H9 (cell line): Measurements from ENCODE around the gene SNORC. TPM values are rescaled to one million over a fixed set of nuclear protein-coding genes. Genes with fewer than 3 reads are reported as not detected.

Source experiments
- DNase-seq: peaks from one replicate; pipeline ENCODE4 v3.0.0-alpha.2; 2017
- H2AFZ ChIP-seq: one replicate; pipeline ENCODE4 v1.6.1; 2013; ENCODE audit warnings: mild to moderate bottlenecking, low read length, control low read depth, moderate library complexity
- H2AK5ac ChIP-seq: 2 replicates; pipeline ENCODE4 v1.6.1; 2013; ENCODE audit warnings: low read length, control low read depth, mixed read lengths; ENCODE audit not compliant: insufficient read length
- H2BK120ac ChIP-seq: one replicate; pipeline ENCODE4 v1.6.1; 2013; ENCODE audit warnings: low read depth, mild to moderate bottlenecking, low read length, control low read depth, inconsistent platforms; ENCODE audit not compliant: poor library complexity, severe bottlenecking
- H2BK12ac ChIP-seq: 2 replicates; pipeline ENCODE4 v1.6.1; 2013; ENCODE audit warnings: low read length, control low read depth, mixed read lengths, low read depth; ENCODE audit not compliant: insufficient read length
- H2BK15ac ChIP-seq: 2 replicates; pipeline ENCODE4 v1.6.1; 2013; ENCODE audit warnings: low read depth, low read length, control low read depth
- H2BK20ac ChIP-seq: one replicate; pipeline ENCODE4 v1.6.1; 2013; ENCODE audit warnings: low read depth, mild to moderate bottlenecking, low read length, control low read depth, inconsistent platforms; ENCODE audit not compliant: poor library complexity, severe bottlenecking
- H2BK5ac ChIP-seq: 2 replicates; pipeline ENCODE4 v1.6.1; 2013; ENCODE audit warnings: low read length, control low read depth, mixed read lengths; ENCODE audit not compliant: insufficient read length
- H3K14ac ChIP-seq: 2 replicates; pipeline ENCODE4 v1.6.1; 2013; ENCODE audit warnings: low read length, control low read depth; ENCODE audit not compliant: insufficient read depth
- H3K18ac ChIP-seq: 2 replicates; pipeline ENCODE4 v1.6.1; 2013; ENCODE audit warnings: low read depth, mild to moderate bottlenecking, mixed read lengths, low read length, control low read depth; ENCODE audit not compliant: insufficient read length
- H3K23ac ChIP-seq: 2 replicates; pipeline ENCODE4 v1.6.1; 2013; ENCODE audit warnings: low read length, control low read depth, mixed read lengths, low read depth; ENCODE audit not compliant: insufficient read length
- H3K23me2 ChIP-seq: 2 replicates; pipeline ENCODE4 v1.6.1; 2013; ENCODE audit warnings: low read depth, mild to moderate bottlenecking, mixed read lengths, low read length, control low read depth; ENCODE audit not compliant: insufficient read length, poor library complexity, severe bottlenecking
- H3K27ac ChIP-seq: 2 replicates; pipeline ENCODE4 v1.5.1; 2013; ENCODE audit warnings: low read length, control low read depth, mixed read lengths, low read depth; ENCODE audit not compliant: insufficient read length
- H3K27me3 ChIP-seq: 2 replicates; pipeline ENCODE4 v1.6.1; 2013; ENCODE audit warnings: low read length, control low read depth, inconsistent platforms; ENCODE audit not compliant: insufficient read depth
- H3K4ac ChIP-seq: 2 replicates; pipeline ENCODE4 v1.6.1; 2013; ENCODE audit warnings: low read depth, mild to moderate bottlenecking, control low read depth, inconsistent platforms, low read length, moderate library complexity
- H3K4me1 ChIP-seq: 2 replicates; pipeline ENCODE4 v1.6.1; 2013; ENCODE audit warnings: low read length, control low read depth, inconsistent platforms; ENCODE audit not compliant: insufficient read depth
- H3K4me2 ChIP-seq: 2 replicates; pipeline ENCODE4 v1.6.1; 2013; ENCODE audit warnings: low read length, control low read depth, mixed read lengths; ENCODE audit not compliant: insufficient read length, insufficient read depth
- H3K56ac ChIP-seq: 2 replicates; pipeline ENCODE4 v1.6.1; 2013; ENCODE audit warnings: low read depth, mild to moderate bottlenecking, mixed read lengths, low read length, control low read depth; ENCODE audit not compliant: insufficient read length
- H3K79me1 ChIP-seq: 2 replicates; pipeline ENCODE4 v1.6.1; 2013; ENCODE audit warnings: low read depth, mild to moderate bottlenecking, moderate library complexity, low read length, control low read depth, inconsistent platforms; ENCODE audit not compliant: insufficient read depth, poor library complexity, severe bottlenecking
- H3K79me2 ChIP-seq: 2 replicates; pipeline ENCODE4 v1.6.1; 2013; ENCODE audit warnings: low read length, control low read depth, inconsistent platforms; ENCODE audit not compliant: insufficient read depth
- H3K9ac ChIP-seq: 2 replicates; pipeline ENCODE4 v1.6.1; 2013; ENCODE audit warnings: low read length, control low read depth, mixed read lengths; ENCODE audit not compliant: insufficient read length; ENCODE audit errors: extremely low read depth
- H3K9me3 ChIP-seq: one replicate; pipeline ENCODE4 v1.6.1; 2013; ENCODE audit warnings: low read depth, low read length, inconsistent platforms; ENCODE audit not compliant: control insufficient read depth
- H3T11ph ChIP-seq: one replicate; pipeline ENCODE4 v1.6.1; 2013; ENCODE audit warnings: mild to moderate bottlenecking, low read length, control low read depth, inconsistent platforms
- H4K20me1 ChIP-seq: one replicate; pipeline ENCODE4 v1.6.1; 2013; ENCODE audit not compliant: control insufficient read depth, insufficient read length, insufficient read depth
- H4K5ac ChIP-seq: 2 replicates; pipeline ENCODE4 v1.6.1; 2013; ENCODE audit warnings: low read depth, mild to moderate bottlenecking, mixed read lengths, low read length, control low read depth; ENCODE audit not compliant: insufficient read length
- H4K8ac ChIP-seq: replicated peaks from 2 replicates; pipeline ENCODE4 v1.6.1; 2013; ENCODE audit warnings: low read length, control low read depth, mixed read lengths, low read depth; ENCODE audit not compliant: insufficient read length
- H4K91ac ChIP-seq: 2 replicates; pipeline ENCODE4 v1.6.1; 2013; ENCODE audit warnings: low read depth, mild to moderate bottlenecking, moderate library complexity, mixed read lengths, low read length, control low read depth; ENCODE audit not compliant: insufficient read length
- H3K27ac Mint-ChIP-seq, 3 experiments: 2 replicates in 2 of 3; 3 replicates in 1 of 3; pipeline ENCODE4 v1.8.0; 2020 to 2021; ENCODE audit warnings: mixed read lengths in 3 of 3, mild to moderate bottlenecking in 1 of 3, moderate library complexity in 1 of 3
- H3K27me3 Mint-ChIP-seq: 2 replicates; pipeline ENCODE4 v1.8.0; 2021; ENCODE audit warnings: low read depth, mild to moderate bottlenecking, moderate library complexity, mixed read lengths
- H3K36me3 Mint-ChIP-seq, 3 experiments: 2 replicates in 2 of 3; 3 replicates in 1 of 3; pipeline ENCODE4 v1.8.0; 2020 to 2021; ENCODE audit warnings: low read depth in 3 of 3, mixed read lengths in 3 of 3; ENCODE audit not compliant: insufficient read depth in 1 of 3
- H3K4me1 Mint-ChIP-seq, 2 experiments: 2 replicates each; pipeline ENCODE4 v1.8.0; 2020; ENCODE audit warnings: mixed read lengths in 2 of 2
- H3K4me3 Mint-ChIP-seq, 2 experiments: 2 replicates in 1 of 2; 3 replicates in 1 of 2; pipeline ENCODE4 v1.8.0; 2020 to 2021; ENCODE audit warnings: mild to moderate bottlenecking in 2 of 2, mixed read lengths in 2 of 2, moderate library complexity in 1 of 2
- H3K9me3 Mint-ChIP-seq, 2 experiments: 2 replicates in 1 of 2; 3 replicates in 1 of 2; pipeline ENCODE4 v1.8.0; 2020; ENCODE audit warnings: mild to moderate bottlenecking in 2 of 2, mixed read lengths in 2 of 2, moderate library complexity in 1 of 2
- WGBS: extraction: QIAGEN DNeasy Blood & Tissue Kit; methylation state at CpG from one replicate; pipeline ENCODE4 v1.1.7; 2013; ENCODE audit warnings: missing lambda C conversion rate, low lambda C conversion rate, mixed read lengths; ENCODE audit not compliant: insufficient read length; ENCODE audit errors: extremely low coverage; 5-methylcytosine and 5-hydroxymethylcytosine counted together
- total RNA-seq: library from RNA; stranded (reverse); gene quantifications from 2 replicates; pipeline ENCODE4 v1.2.1, GENCODE V29; 2021
- TF ChIP-seq, protein P1 (sequence below): fragments of 200-600 bp; sonication (generic); conservative IDR thresholded peaks from 3 replicates; pipeline ENCODE4 v1.8.0; 2021; ENCODE audit warnings: antibody characterized with exemption, mild to moderate bottlenecking

Gene SNORC
- total RNA-seq, 1 experiment from 2014 or later, result 1.1 TPM

DNA sequence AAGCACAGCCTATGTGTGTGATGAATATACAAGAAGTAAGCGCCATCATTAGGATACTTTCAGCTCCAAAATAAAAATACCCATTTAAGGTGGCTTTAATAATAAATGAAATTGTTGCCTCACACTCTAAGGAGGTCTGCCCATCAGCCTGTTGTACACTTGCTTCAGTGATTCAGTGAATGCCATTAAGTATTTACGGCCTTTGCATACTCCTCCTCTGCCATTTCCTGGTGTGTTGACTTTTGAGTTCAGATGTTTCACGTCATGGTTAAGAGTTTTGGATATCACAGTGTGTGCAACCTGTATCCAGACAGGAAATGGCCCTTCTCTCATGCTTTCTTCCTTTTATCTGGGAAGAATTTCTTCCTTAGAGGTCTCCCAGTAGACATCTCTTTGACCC lies 38.6 kb upstream of the SNORC start:
- H3K79me2 ChIP-seq, result no peaks in the 10 kb centered on the region
- no peak overlapping the region for H3K27ac ChIP-seq
- no peak overlapping the region for H3K14ac ChIP-seq
- H2BK15ac ChIP-seq, result no peak overlapping the region
- H4K8ac ChIP-seq, result no peak overlapping the region
- H2BK20ac ChIP-seq, result no peak overlapping the region
- no peak overlapping the region for H2BK120ac ChIP-seq
- no peaks in the 10 kb centered on the region for H4K20me1 ChIP-seq
- no peak overlapping the region for H3K4me3 Mint-ChIP-seq
- no peak overlapping the region for H3K27ac Mint-ChIP-seq
- H3K9me3 Mint-ChIP-seq, result no peaks in the 10 kb centered on the region
- no peak overlapping the region for H2BK5ac ChIP-seq
- H3K4me2 ChIP-seq, result no peak overlapping the region
- H3K4ac ChIP-seq, result no peak overlapping the region
- H3T11ph ChIP-seq, result no peak overlapping the region
- no peaks in the 10 kb centered on the region for H3K4me1 ChIP-seq
- H3K9me3 ChIP-seq, result no peaks in the 10 kb centered on the region
- no peak overlapping the region for H2BK12ac ChIP-seq
- no peak overlapping the region for H2AFZ ChIP-seq
- H3K23me2 ChIP-seq, result no peaks in the 10 kb centered on the region
- no peak overlapping the region for H3K23ac ChIP-seq
- H3K18ac ChIP-seq, result no peak overlapping the region
- peaks cover 2% of the 10 kb centered on the region for H3K79me1 ChIP-seq
- no peaks in the 10 kb centered on the region for H3K27me3 ChIP-seq
- H4K91ac ChIP-seq, result no peak overlapping the region
- no CpG with 5 or more reads among the region's 3 CpGs for WGBS
- H3K27me3 Mint-ChIP-seq, result no peaks in the 10 kb centered on the region; the same call in 1 of the 2 replicates
- H3K9ac ChIP-seq, result no peak overlapping the region
- DNase-seq, result no peak
- H3K4me1 Mint-ChIP-seq, result no peaks in the 10 kb centered on the region
- H4K5ac ChIP-seq, result no peak overlapping the region
- no peak overlapping the region for H3K56ac ChIP-seq
- peaks cover 13 to 54% (median 47%) of the 10 kb centered on the region in 3 experiments; a peak in 6 of 7 replicates for H3K36me3 Mint-ChIP-seq
- TF ChIP-seq, protein P1, sequence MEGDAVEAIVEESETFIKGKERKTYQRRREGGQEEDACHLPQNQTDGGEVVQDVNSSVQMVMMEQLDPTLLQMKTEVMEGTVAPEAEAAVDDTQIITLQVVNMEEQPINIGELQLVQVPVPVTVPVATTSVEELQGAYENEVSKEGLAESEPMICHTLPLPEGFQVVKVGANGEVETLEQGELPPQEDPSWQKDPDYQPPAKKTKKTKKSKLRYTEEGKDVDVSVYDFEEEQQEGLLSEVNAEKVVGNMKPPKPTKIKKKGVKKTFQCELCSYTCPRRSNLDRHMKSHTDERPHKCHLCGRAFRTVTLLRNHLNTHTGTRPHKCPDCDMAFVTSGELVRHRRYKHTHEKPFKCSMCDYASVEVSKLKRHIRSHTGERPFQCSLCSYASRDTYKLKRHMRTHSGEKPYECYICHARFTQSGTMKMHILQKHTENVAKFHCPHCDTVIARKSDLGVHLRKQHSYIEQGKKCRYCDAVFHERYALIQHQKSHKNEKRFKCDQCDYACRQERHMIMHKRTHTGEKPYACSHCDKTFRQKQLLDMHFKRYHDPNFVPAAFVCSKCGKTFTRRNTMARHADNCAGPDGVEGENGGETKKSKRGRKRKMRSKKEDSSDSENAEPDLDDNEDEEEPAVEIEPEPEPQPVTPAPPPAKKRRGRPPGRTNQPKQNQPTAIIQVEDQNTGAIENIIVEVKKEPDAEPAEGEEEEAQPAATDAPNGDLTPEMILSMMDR, result no peak
- no peak overlapping the region for H2AK5ac ChIP-seq
